Panc1 (cell line): ENCODE measurements around the gene CCM2. TPM values are rescaled to one million over a fixed set of nuclear protein-coding genes. Genes with fewer than 3 reads are reported as not detected.

Experiments used
- ATAC-seq: fragments of 200-7000 bp; cut with Tn5 transposase; 2 replicates; pipeline ENCODE4 v1.9.1; 2020; ENCODE audit warnings: mild to moderate bottlenecking, moderate library complexity
- BruUV-seq: library from RNA; stranded (reverse); fragments of 400-500 nt; replicated peaks from 2 replicates; lab custom pipeline; 2021; lab: Mats Ljungman, UMichigan
- CTCF ChIA-PET: fragments of 300-600 bp; sonication (Branson Sonifier 250); formaldehyde crosslinking; loops from one replicate; lab custom pipeline; 2022; ENCODE audit warnings: antibody characterized with exemption; lab: Charles Lee
- POLR2A ChIA-PET: fragments of 300-600 bp; sonication (Branson Sonifier 250); formaldehyde crosslinking; loops from one replicate; lab custom pipeline; 2022; ENCODE audit warnings: antibody characterized with exemption; lab: Charles Lee
- DNase-seq: peaks from one replicate; pipeline ENCODE4 v3.0.0-alpha.2; 2010; ENCODE audit warnings: low read depth, low spot score
- H3K27ac ChIP-seq: 2 replicates; pipeline ENCODE4 v1.5.1; 2011; ENCODE audit warnings: mild to moderate bottlenecking, low read length, inconsistent platforms
- H3K27me3 ChIP-seq: fragments of 200-500 bp; sonication (Bioruptor generic); 2 replicates; pipeline ENCODE4 v1.6.0; 2014; ENCODE audit warnings: low read length, inconsistent platforms; ENCODE audit not compliant: control insufficient read depth, insufficient read depth
- H3K36me3 ChIP-seq: fragments of 200-500 bp; sonication (Bioruptor generic); 2 replicates; pipeline ENCODE4 v1.5.1; 2014; ENCODE audit warnings: inconsistent platforms, mild to moderate bottlenecking, low read length, moderate library complexity; ENCODE audit not compliant: control insufficient read depth, insufficient read depth
- H3K4me1 ChIP-seq: 2 replicates; pipeline ENCODE4 v1.5.1; 2011; ENCODE audit warnings: inconsistent platforms, mild to moderate bottlenecking, low read length, moderate library complexity; ENCODE audit not compliant: control insufficient read depth, insufficient read depth
- H3K4me3 ChIP-seq, 2 experiments: 2 replicates each; pipeline ENCODE4 v1.5.1; 2011 to 2012; ENCODE audit warnings: low read depth in 2 of 2, low read length in 2 of 2, mild to moderate bottlenecking in 2 of 2, inconsistent platforms in 1 of 2, moderate library complexity in 1 of 2
- H3K9me3 ChIP-seq: fragments of 200-500 bp; sonication (Bioruptor generic); 2 replicates; pipeline ENCODE4 v1.5.1; 2014; ENCODE audit warnings: low read depth, mild to moderate bottlenecking, inconsistent platforms, low read length, moderate library complexity; ENCODE audit not compliant: control insufficient read depth, insufficient read depth
- CTCF ChIP-seq: fragments of 450-650 bp; IDR thresholded peaks from 2 replicates; pipeline ENCODE4 v1.5.1; 2017; ENCODE audit warnings: mild to moderate bottlenecking
- POLR2AphosphoS5 ChIP-seq: IDR thresholded peaks from 2 replicates; pipeline ENCODE4 v1.6.1; 2012; ENCODE audit warnings: mild to moderate bottlenecking, low read depth, low read length, moderate library complexity
- SIN3A ChIP-seq: IDR thresholded peaks from 2 replicates; pipeline ENCODE4 v1.6.1; 2012; ENCODE audit warnings: low read depth, mild to moderate bottlenecking, low read length, moderate library complexity, borderline replicate concordance; ENCODE audit not compliant: insufficient read depth
- TCF7L2 ChIP-seq: IDR thresholded peaks from 2 replicates; pipeline ENCODE4 v1.6.1; 2011; ENCODE audit warnings: mild to moderate bottlenecking, low read depth, low read length, inconsistent platforms
- in situ Hi-C: cut with HindIII; loops from 2 replicates; pipeline ENCODE4 v1.10.0; 2016; ENCODE audit warnings: low sequenced_read_pairs, low pct_unique_long_range_greater_than_20kb
- intact Hi-C: fragments of 100-400 bp; cut with micrococcal nuclease; formaldehyde crosslinking; loops from one replicate; pipeline ENCODE4 v1.10.0; 2022; ENCODE audit not compliant: unreplicated experiment
- total RNA-seq: library from RNA; stranded (reverse); gene quantifications from one replicate; pipeline ENCODE4 v1.2.1, GENCODE V29; 2021; ENCODE audit not compliant: unreplicated experiment
- TF ChIP-seq, protein P1 (sequence below), 2 experiments: IDR thresholded peaks; 2 replicates each; pipeline ENCODE4 v1.6.1; 2011 to 2012; ENCODE audit warnings: low read depth in 2 of 2, control low read depth in 1 of 2, low read length in 1 of 2, mild to moderate bottlenecking in 1 of 2, moderate library complexity in 1 of 2; ENCODE audit not compliant: insufficient read depth in 1 of 2

The CCM2 gene
- total RNA-seq, 1 experiment from 2014 or later, result 97.1 TPM

DNA sequence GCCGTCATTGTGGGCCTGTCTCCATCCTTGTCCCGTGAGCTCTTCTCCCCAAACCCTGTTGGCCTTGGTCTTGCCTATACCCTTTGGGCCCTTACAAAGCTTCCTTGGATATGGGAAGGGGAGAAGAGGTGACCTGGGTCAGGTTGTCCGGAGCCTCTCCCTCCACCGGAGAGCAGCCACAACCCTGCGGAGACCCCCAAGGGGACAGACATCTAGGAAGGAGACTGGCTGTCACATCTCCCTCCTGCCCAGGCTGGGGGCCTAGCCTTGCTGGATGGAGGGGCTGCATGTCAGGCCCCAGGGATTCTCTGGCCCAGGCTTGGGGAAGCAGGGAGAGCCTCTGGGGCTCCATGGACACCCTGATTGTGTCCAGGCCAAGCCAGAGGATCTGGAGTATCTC lies 76.9 kb downstream of the CCM2 start:
- no peak for DNase-seq
- ATAC-seq, result no peak
- CTCF ChIA-PET, result no interaction called here
- Histone ChIP-seq H3K4me1 (no peaks in the 10 kb centered on the region), H3K27ac (no peak overlapping the region), H3K36me3 (peaks cover 5% of the 10 kb centered on the region; the same call in 1 of the 2 replicates), H3K4me3 (no peak overlapping the region), H3K27me3 (no peaks in the 10 kb centered on the region), H3K9me3 (no peaks in the 10 kb centered on the region)
- TF ChIP-seq SIN3A (no peak), TCF7L2 (no peak), POLR2AphosphoS5 (no peak), CTCF (no peak)
- TF ChIP-seq, protein P1, sequence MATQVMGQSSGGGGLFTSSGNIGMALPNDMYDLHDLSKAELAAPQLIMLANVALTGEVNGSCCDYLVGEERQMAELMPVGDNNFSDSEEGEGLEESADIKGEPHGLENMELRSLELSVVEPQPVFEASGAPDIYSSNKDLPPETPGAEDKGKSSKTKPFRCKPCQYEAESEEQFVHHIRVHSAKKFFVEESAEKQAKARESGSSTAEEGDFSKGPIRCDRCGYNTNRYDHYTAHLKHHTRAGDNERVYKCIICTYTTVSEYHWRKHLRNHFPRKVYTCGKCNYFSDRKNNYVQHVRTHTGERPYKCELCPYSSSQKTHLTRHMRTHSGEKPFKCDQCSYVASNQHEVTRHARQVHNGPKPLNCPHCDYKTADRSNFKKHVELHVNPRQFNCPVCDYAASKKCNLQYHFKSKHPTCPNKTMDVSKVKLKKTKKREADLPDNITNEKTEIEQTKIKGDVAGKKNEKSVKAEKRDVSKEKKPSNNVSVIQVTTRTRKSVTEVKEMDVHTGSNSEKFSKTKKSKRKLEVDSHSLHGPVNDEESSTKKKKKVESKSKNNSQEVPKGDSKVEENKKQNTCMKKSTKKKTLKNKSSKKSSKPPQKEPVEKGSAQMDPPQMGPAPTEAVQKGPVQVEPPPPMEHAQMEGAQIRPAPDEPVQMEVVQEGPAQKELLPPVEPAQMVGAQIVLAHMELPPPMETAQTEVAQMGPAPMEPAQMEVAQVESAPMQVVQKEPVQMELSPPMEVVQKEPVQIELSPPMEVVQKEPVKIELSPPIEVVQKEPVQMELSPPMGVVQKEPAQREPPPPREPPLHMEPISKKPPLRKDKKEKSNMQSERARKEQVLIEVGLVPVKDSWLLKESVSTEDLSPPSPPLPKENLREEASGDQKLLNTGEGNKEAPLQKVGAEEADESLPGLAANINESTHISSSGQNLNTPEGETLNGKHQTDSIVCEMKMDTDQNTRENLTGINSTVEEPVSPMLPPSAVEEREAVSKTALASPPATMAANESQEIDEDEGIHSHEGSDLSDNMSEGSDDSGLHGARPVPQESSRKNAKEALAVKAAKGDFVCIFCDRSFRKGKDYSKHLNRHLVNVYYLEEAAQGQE (IDR thresholded peaks at IDR 0.05; ENCODE audit: insufficient read depth in 1 of 2, low read depth in 2 of 2, low read length in 1 of 2), result no peak
- BruUV-seq, result no TSS peak
- intact Hi-C loops, result no loop called here
- POLR2A ChIA-PET, result no interaction called here
- in situ Hi-C loops, result no loop called here

DNA sequence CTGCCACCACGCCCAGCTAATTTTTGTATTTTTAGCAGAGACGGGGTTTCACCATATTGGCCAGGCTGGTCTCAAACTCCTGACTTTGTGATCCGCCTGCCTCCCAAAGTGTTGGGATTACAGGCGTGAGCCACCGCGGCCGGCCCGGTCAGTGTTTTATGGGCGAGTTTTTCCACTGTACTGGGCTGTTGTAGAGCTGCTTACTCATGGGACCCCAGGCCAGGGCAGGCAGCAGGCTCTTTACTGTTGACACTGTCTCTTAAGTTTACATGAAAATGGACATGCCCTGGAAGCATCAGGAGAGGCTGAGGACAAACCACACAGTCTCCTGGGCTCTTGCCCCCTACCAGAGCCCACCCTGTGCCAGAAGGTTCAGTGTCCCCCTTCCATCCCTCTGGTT lies 77.6 kb downstream of the CCM2 start:
- no peak for ATAC-seq
- intact Hi-C loops, result no loop called here
- no peak for TF ChIP-seq SIN3A
- TF ChIP-seq TCF7L2, result no peak
- no peak for DNase-seq
- POLR2A ChIA-PET, result no interaction called here
- in situ Hi-C loops, result no loop called here
- no peak overlapping the region for H3K4me3 ChIP-seq
- peaks cover 5% of the 10 kb centered on the region; the same call in 1 of the 2 replicates for H3K36me3 ChIP-seq
- no peaks in the 10 kb centered on the region for H3K27me3 ChIP-seq
- H3K4me1 ChIP-seq, result no peaks in the 10 kb centered on the region
- CTCF ChIA-PET, result no interaction called here
- no peaks in the 10 kb centered on the region for H3K9me3 ChIP-seq
- BruUV-seq, result no TSS peak
- H3K27ac ChIP-seq, result no peak overlapping the region

- ATAC-seq (no peak), DNase-seq (no peak)
- Histone ChIP-seq H3K9me3 (no peaks in the 10 kb centered on the region), H3K27ac (no peak overlapping the region), H3K4me1 (no peaks in the 10 kb centered on the region), H3K4me3 (no peak overlapping the region), H3K27me3 (no peaks in the 10 kb centered on the region), H3K36me3 (peaks cover 5% of the 10 kb centered on the region; the same call in 1 of the 2 replicates)
- CTCF ChIA-PET, result no interaction called here
- POLR2A ChIA-PET, result no interaction called here
- intact Hi-C loops, result no loop called here
- in situ Hi-C loops, result no loop called here
- TF ChIP-seq, protein P1 (IDR thresholded peaks at IDR 0.05; ENCODE audit: insufficient read depth in 1 of 2, low read depth in 2 of 2, low read length in 1 of 2), result no peak
- 0 out of 2 replicates have a peak, but pooled peaks have one; percentile 5 for TF ChIP-seq POLR2AphosphoS5
- no TSS peak for BruUV-seq
These were observed 78.2 kb downstream of the CCM2 start for GRCh38 chr7:45078125-45078681.
